GM21737 (cell line): ENCODE measurements around the gene FBXO21.
A peak's percentile ranks its signal among the peaks of the same experiment; 100 is the strongest.
"Not testable (repeated sequence)": the region's sequence is repeated elsewhere in the genome, so short reads cannot be mapped to it uniquely, and the experiment has no call there.

Source experiments
- ATAC-seq: cut with Tn5 transposase; IDR thresholded peaks from one replicate; pipeline ENCODE4 v1.9.1; 2021; ENCODE audit warnings: mild to moderate bottlenecking, moderate library complexity; ENCODE audit not compliant: unreplicated experiment

The FBXO21 gene

GRCh38 chr12:117202556-117202955 is 12.3 kb upstream of the FBXO21 start:
- ATAC-seq, result no peak

DNA sequence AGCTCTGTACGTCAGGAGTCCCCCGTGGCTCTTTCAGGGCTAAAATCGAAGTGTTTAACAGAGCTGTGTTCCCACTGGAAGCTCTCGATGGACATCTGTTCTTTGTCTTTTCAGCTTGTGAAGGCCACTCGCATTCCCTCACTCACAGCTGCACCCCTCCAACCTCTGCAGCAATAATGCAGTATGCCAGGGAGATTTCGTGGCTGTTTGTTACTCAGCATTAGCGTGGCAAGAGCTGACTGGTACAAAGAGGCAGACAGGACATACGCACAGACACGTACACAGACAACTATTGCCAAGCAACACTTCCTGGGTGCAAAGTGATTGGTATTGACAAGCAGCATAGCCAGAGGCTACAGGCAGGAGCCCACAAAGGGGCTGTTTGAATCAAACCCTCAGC is 11.8 kb upstream of the FBXO21 start:
- no peak for ATAC-seq

- not testable (repeated sequence) for ATAC-seq
These were observed 9.9 kb upstream of the FBXO21 start for GRCh38 chr12:117199956-117200744.

DNA sequence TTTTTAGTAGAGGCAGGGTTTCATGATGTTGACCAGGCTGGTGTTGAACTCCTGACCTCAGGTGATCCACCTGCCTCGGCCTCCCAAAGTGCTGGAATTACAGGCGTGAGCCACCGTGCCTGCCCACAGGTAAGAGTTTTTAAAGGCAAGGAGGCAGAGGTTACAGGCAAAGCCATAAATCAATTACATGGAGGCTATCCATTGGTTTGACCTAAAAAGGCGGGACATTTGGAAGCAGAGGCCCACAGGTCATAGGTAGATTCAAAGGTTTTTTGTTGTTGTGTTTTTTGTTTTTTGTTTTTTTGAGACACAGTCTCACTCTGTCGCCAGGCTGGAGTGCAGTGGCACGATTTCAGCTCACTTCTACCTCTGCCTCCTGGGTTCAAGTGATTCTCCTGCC is 6.1 kb upstream of the FBXO21 start:
- ATAC-seq, result not testable (repeated sequence)

DNA sequence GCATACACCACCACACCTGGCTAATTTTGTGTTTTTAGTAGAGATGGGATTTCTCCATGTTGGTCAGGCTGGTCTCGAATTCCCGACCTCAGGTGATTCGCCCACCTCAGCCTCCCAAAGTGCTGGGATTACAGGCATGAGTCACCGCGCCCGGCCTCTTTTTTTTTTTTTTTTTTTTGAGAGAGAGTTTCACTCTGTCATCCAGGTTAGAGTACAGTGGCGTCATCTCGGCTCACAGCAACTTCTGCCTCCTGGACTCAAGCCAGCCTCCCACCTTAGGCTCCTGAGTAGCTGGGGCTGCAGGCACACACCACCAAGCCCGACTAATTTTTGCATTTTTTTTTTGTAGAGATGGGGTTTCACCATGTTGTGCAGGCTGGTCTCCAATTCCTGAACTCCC is 4.8 kb upstream of the FBXO21 start:
- not testable (repeated sequence) for ATAC-seq

DNA sequence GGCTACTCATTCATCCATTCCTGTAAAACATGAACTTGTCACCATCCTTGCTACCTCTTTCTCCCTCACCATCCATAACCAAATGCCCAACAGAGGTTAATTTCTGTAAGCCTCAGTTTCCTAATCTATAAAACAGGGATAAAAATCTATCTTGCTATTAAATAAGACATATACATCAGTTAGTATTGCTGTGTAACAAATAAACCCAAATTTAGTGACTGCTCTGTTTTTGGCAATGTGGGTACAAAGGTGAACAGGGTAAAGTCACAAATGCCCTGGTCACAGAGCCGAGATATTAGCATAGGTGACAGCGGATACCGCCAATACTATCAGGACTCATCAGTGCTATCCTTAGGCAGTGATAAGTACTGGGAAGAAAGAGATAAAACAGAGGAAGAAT is 3.6 kb upstream of the FBXO21 start:
- no peak for ATAC-seq

DNA sequence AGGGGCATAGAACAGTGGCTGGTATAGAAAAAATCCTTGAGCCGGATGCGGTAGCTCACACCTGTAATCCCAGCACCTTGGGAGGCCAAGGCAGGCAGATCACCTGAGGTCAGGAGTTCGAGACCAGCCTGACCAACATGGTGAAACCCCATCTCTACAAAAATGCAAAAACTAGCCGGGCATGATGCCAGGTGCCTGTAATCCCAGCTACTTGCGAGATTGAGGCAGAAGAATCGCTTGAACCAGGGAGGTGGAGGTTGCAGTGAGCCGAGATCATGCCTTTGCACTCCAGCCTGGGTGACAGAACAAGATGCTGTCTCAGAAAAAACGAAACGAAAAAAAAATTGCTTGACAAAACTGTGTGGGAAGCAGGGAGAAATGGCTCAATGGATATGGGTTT is 2.3 kb upstream of the FBXO21 start:
- not testable (repeated sequence) for ATAC-seq

GRCh38 chr12:117192057-117192456 is 1.8 kb upstream of the FBXO21 start:
- no peak for ATAC-seq

GRCh38 chr12:117189725-117190209 is 503 bp downstream of the FBXO21 start:
- peak; percentile 37 for ATAC-seq

DNA sequence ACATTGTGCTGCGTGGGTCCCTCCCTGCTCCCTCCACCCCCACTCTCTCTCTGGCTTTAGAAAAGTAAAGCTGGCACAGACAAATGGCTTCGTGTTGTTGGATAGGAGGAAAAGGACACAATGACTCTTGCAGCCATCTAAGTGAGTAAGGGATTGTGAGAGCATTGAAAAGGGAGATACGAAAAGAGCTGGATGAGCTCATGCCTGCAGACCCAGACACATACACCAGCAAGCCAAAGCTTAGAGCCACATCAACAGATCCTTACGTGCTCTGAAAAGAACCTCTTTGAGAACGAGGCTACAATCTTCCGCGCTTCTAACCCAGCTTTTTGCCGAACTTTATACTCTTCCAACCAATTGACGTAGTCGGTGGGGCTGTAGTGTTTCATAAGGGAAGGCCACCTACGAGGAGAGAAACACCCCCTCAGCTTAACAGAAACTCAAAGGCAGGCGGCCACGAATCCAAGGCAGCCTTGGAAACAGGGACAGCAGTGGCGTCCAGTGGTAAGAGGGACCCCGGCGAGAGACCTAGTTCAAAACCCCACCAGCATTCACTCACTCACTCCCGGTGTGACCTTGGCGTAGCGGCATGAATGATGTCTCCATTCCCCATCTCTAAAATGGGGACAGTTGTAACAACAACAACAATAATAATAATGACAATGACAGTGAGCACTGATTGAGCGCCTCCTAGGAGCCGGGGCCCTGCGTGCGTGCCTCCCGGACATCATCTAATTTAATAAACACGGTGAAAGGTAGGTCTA is 1.1 kb downstream of the FBXO21 start:
- no peak for ATAC-seq

- no peak for ATAC-seq
These were observed 2.1 kb downstream of the FBXO21 start for GRCh38 chr12:117188121-117188665.

GRCh38 chr12:117187421-117187820 is 2.8 kb downstream of the FBXO21 start:
- ATAC-seq, result no peak

DNA sequence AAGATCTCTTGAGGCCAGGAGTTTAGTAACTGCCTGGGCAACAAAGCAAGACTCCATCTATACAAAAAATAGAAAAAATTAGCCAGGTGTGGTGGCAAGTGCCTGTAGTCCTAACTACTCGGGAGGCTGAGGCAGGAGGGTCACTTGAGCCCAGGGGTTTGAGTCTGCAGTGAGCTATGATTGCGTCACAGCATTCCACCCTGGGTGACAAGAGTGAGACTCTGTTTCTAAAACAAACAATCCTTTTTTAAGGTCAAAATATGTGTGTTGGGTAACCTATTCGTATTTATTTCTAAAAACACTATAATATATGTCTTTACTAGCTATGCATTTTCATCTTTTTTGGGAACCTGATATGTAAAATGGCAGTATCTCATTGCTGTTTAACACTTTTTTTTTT is 7.4 kb downstream of the FBXO21 start:
- no peak for ATAC-seq

- ATAC-seq, result not testable (repeated sequence)
These were observed 8.8 kb downstream of the FBXO21 start for GRCh38 chr12:117181468-117181843.

GRCh38 chr12:117180758-117181467 is 9.4 kb downstream of the FBXO21 start:
- no peak for ATAC-seq

DNA sequence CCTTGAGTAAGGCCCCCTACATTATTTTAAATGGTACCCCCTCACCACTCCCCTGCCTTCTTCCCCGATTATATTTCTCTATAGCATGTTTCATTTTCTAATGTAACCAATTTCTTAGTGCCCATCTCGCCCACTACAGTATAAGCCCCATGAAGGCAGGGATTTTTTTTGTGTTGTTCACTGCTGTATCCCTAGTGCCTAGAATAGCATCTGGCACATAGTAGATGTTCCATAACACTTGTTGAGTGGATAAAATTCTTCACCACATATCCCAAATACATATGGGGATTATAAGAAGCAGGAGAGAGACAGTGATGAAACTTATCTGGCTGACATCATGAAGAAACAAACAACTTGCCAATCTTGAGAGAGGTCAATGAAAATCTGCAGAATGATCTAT is 11.5 kb downstream of the FBXO21 start:
- ATAC-seq, result no peak

- ATAC-seq, result no peak
These were observed 12.0 kb downstream of the FBXO21 start for GRCh38 chr12:117178301-117178700.

- ATAC-seq, result no peak
These were observed 18.1 kb downstream of the FBXO21 start for GRCh38 chr12:117172168-117172567.

- no peak for ATAC-seq
These were observed 18.6 kb downstream of the FBXO21 start for GRCh38 chr12:117171499-117172162.

GRCh38 chr12:117169548-117169947 is 20.7 kb downstream of the FBXO21 start:
- no peak for ATAC-seq

- no peak for ATAC-seq
These were observed 21.3 kb downstream of the FBXO21 start for GRCh38 chr12:117168976-117169375.
